HCT116 (cell line): ENCODE data around the gene AP2A1.

Experiments used
- CEBPB ChIP-seq: IDR thresholded peaks from 2 replicates; pipeline ENCODE4 v1.6.1; 2012; ENCODE audit warnings: low read depth
- CTCF ChIP-seq, 3 experiments: fragments of 200-600 bp in 1 of 3; sonication (generic) in 1 of 3; IDR thresholded peaks in 2 of 3; conservative IDR thresholded peaks in 1 of 3; 2 replicates each; pipeline ENCODE4 v1.5.1; 2012 to 2017; ENCODE audit warnings: low read depth in 2 of 3, low read length in 2 of 3, antibody characterized with exemption in 1 of 3, borderline replicate concordance in 1 of 3, control low read depth in 1 of 3, mild to moderate bottlenecking in 1 of 3, mixed read lengths in 1 of 3, mixed run types in 1 of 3, moderate library complexity in 1 of 3; ENCODE audit not compliant: insufficient read depth in 1 of 3
- EGR1 ChIP-seq: IDR thresholded peaks from 2 replicates; pipeline ENCODE4 v1.6.1; 2012; ENCODE audit warnings: low read depth
- EZH2phosphoT487 ChIP-seq: fragments of 200-600 bp; IDR thresholded peaks from 2 replicates; pipeline ENCODE4 v1.6.1; 2018; ENCODE audit warnings: antibody characterized with exemption, borderline replicate concordance
- FOSL1 ChIP-seq: IDR thresholded peaks from 2 replicates; pipeline ENCODE4 v1.6.1; 2012; ENCODE audit warnings: low read depth
- JUND ChIP-seq: IDR thresholded peaks from 2 replicates; pipeline ENCODE4 v1.6.1; 2012
- POLR2A ChIP-seq: IDR thresholded peaks from 2 replicates; pipeline ENCODE4 v1.7.0; 2011; ENCODE audit warnings: borderline replicate concordance; ENCODE audit not compliant: insufficient read depth, insufficient read length; ENCODE audit errors: extremely low read depth
- SRF ChIP-seq: IDR thresholded peaks from 2 replicates; pipeline ENCODE4 v1.6.1; 2012; ENCODE audit warnings: low read depth
- TCF7L2 ChIP-seq: IDR thresholded peaks from 2 replicates; pipeline ENCODE4 v1.7.0; 2011; ENCODE audit warnings: borderline replicate concordance, inconsistent platforms; ENCODE audit not compliant: insufficient read depth, insufficient read length; ENCODE audit errors: extremely low read depth
- TF ChIP-seq, protein P1 (sequence below): IDR thresholded peaks from 2 replicates; pipeline ENCODE4 v1.6.1; 2012; ENCODE audit warnings: low read depth

GRCh38 chr19:49805822-49806619 lies 39.2 kb downstream of the AP2A1 start:
- TF ChIP-seq CTCF (IDR thresholded peaks at IDR 0.05 in 2 of 3, conservative IDR thresholded peaks at IDR 0.05 in 1 of 3; ENCODE audit: borderline replicate concordance in 1 of 3, insufficient read depth in 1 of 3, low read depth in 2 of 3, low read length in 2 of 3) (no peak), EGR1 (no peak), POLR2A (no peak), FOSL1 (no peak), CEBPB (no peak), EZH2phosphoT487 (no peak), SRF (no peak), TCF7L2 (no peak), JUND (no peak)
- TF ChIP-seq, protein P1, sequence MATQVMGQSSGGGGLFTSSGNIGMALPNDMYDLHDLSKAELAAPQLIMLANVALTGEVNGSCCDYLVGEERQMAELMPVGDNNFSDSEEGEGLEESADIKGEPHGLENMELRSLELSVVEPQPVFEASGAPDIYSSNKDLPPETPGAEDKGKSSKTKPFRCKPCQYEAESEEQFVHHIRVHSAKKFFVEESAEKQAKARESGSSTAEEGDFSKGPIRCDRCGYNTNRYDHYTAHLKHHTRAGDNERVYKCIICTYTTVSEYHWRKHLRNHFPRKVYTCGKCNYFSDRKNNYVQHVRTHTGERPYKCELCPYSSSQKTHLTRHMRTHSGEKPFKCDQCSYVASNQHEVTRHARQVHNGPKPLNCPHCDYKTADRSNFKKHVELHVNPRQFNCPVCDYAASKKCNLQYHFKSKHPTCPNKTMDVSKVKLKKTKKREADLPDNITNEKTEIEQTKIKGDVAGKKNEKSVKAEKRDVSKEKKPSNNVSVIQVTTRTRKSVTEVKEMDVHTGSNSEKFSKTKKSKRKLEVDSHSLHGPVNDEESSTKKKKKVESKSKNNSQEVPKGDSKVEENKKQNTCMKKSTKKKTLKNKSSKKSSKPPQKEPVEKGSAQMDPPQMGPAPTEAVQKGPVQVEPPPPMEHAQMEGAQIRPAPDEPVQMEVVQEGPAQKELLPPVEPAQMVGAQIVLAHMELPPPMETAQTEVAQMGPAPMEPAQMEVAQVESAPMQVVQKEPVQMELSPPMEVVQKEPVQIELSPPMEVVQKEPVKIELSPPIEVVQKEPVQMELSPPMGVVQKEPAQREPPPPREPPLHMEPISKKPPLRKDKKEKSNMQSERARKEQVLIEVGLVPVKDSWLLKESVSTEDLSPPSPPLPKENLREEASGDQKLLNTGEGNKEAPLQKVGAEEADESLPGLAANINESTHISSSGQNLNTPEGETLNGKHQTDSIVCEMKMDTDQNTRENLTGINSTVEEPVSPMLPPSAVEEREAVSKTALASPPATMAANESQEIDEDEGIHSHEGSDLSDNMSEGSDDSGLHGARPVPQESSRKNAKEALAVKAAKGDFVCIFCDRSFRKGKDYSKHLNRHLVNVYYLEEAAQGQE, result no peak
